ENCODE results near the gene APPL1.

- TF ChIP-seq POLR2A (IDR thresholded peaks at IDR 0.05) (no peak), CTCF (IDR thresholded peaks at IDR 0.05 in 4 of 5, conservative IDR thresholded peaks at IDR 0.05 in 1 of 5) (no peak)
Observed at GRCh38 chr3:57179580-57180410, 47.7 kb upstream of the APPL1 start.

All from gastrocnemius medialis (tissue), 4 donors.